GM12878 (cell line): ENCODE results near the gene SHISA9. TPM values are rescaled to one million over a fixed set of nuclear protein-coding genes. Genes with fewer than 3 reads are reported as not detected.

Experiments used
- ATAC-seq: fragments of 200-7000 bp; cut with Tn5 transposase; 3 replicates; pipeline ENCODE4 v1.9.1; 2020; ENCODE audit warnings: mild to moderate bottlenecking, moderate library complexity
- BruUV-seq: library from RNA; stranded (reverse); fragments of 400-500 nt; replicated peaks from 2 replicates; lab custom pipeline; 2021; lab: Mats Ljungman, UMichigan
- CTCF ChIA-PET: fragments of 300-600 bp; sonication (Branson Sonifier 250); formaldehyde crosslinking; extraction: SDS; loops from one replicate; lab custom pipeline; 2021; ENCODE audit warnings: inconsistent platforms; lab: Yijun Ruan, JAX
- POLR2A ChIA-PET: fragments of 350-600 bp; formaldehyde crosslinking; extraction: SDS; loops from one replicate; lab custom pipeline; 2021; ENCODE audit warnings: inconsistent platforms; lab: Charles Lee
- RAD21 ChIA-PET: fragments of 300-600 bp; sonication (Branson Sonifier 250); formaldehyde crosslinking; loops from one replicate; lab custom pipeline; 2023; ENCODE audit warnings: antibody characterized with exemption; ENCODE audit not compliant: unreplicated experiment; lab: Charles Lee
- SMC1A ChIA-PET: fragments of 300-600 bp; sonication (Branson Sonifier 250); formaldehyde crosslinking; loops from one replicate; lab custom pipeline; 2023; ENCODE audit not compliant: unreplicated experiment, uncharacterized antibody; lab: Charles Lee
- DNase-seq: peaks from one replicate; pipeline ENCODE4 v3.0.0-alpha.2; 2011; ENCODE audit warnings: low read depth, low spot score
- FAIRE-seq: peaks from 3 replicates; lab custom pipeline; 2011; peaks lifted over from hg19 to GRCh38; lab: Jason Lieb, UNC
- H2AFZ ChIP-seq: 2 replicates; pipeline ENCODE4 v1.6.0; 2011; ENCODE audit warnings: low read depth, low read length, control low read depth; ENCODE audit not compliant: control insufficient read depth
- H3K27ac ChIP-seq: 2 replicates; pipeline ENCODE4 v1.5.1; 2011; ENCODE audit warnings: control low read depth; ENCODE audit not compliant: control insufficient read depth, insufficient read depth
- H3K27me3 ChIP-seq, 2 experiments: replicated peaks in 1 of 2; 2 replicates each; pipeline versions ENCODE4 v1.6.0 to v1.6.1; 2011; ENCODE audit warnings: low read length in 1 of 2; ENCODE audit not compliant: control insufficient read depth in 2 of 2, insufficient read depth in 2 of 2
- H3K36me3 ChIP-seq, 2 experiments: 2 replicates each; pipeline ENCODE4 v1.5.1; 2011; ENCODE audit warnings: low read length in 1 of 2; ENCODE audit not compliant: control insufficient read depth in 2 of 2, insufficient read depth in 2 of 2
- H3K4me1 ChIP-seq: 2 replicates; pipeline ENCODE4 v1.6.1; 2011; ENCODE audit warnings: mild to moderate bottlenecking, low read length, moderate library complexity, mixed read lengths; ENCODE audit not compliant: control insufficient read depth, insufficient read depth
- H3K4me2 ChIP-seq: 2 replicates; pipeline ENCODE4 v1.6.0; 2011; ENCODE audit warnings: control low read depth; ENCODE audit not compliant: control insufficient read depth, insufficient read depth
- H3K4me3 ChIP-seq: fragments of 200-600 bp; sonication (generic); 2 replicates; pipeline ENCODE4 v1.5.1; 2016
- H3K79me2 ChIP-seq: 2 replicates; pipeline ENCODE4 v1.6.0; 2011; ENCODE audit warnings: low read length; ENCODE audit not compliant: control insufficient read depth, insufficient read depth
- H3K9ac ChIP-seq: 2 replicates; pipeline ENCODE4 v1.8.0; 2011; ENCODE audit warnings: low read length, control low read depth, mixed read lengths; ENCODE audit not compliant: control insufficient read depth, insufficient read depth
- H3K9me3 ChIP-seq: replicated peaks from 3 replicates; pipeline ENCODE4 v1.5.1; 2011; ENCODE audit warnings: mild to moderate bottlenecking, low read length; ENCODE audit not compliant: control insufficient read depth, insufficient read depth
- H4K20me1 ChIP-seq: 2 replicates; pipeline ENCODE4 v1.6.0; 2011; ENCODE audit not compliant: control insufficient read depth, insufficient read depth
- ATF7 ChIP-seq: fragments of 450-650 bp; IDR thresholded peaks from 2 replicates; pipeline ENCODE4 v1.6.1; 2016; ENCODE audit warnings: low read depth, mild to moderate bottlenecking
- CHD2 ChIP-seq: IDR thresholded peaks from 2 replicates; pipeline ENCODE4 v1.6.1; 2011; ENCODE audit warnings: low read depth, low read length, improper control_type of control experiment, borderline replicate concordance
- CUX1 ChIP-seq: IDR thresholded peaks from 2 replicates; pipeline ENCODE4 v1.6.1; 2012; ENCODE audit warnings: improper control_type of control experiment, low read depth, low read length; ENCODE audit not compliant: insufficient replicate concordance
- FOXK2 ChIP-seq: fragments of 450-650 bp; IDR thresholded peaks from 2 replicates; pipeline ENCODE4 v1.6.1; 2017; ENCODE audit warnings: mild to moderate bottlenecking, moderate library complexity
- FOXM1 ChIP-seq: IDR thresholded peaks from 2 replicates; pipeline ENCODE4 v1.6.1; 2012; ENCODE audit warnings: low read depth, mild to moderate bottlenecking, inconsistent platforms, low read length, moderate library complexity
- MXI1 ChIP-seq: fragments of 150-350 bp; IDR thresholded peaks from 2 replicates; pipeline ENCODE4 v1.6.1; 2011; ENCODE audit warnings: low read depth, mild to moderate bottlenecking, inconsistent platforms, low read length, improper control_type of control experiment
- RELB ChIP-seq: fragments of 450-650 bp; IDR thresholded peaks from 2 replicates; pipeline ENCODE4 v1.6.1; 2017; ENCODE audit warnings: low read depth, mild to moderate bottlenecking, moderate library complexity
- RUNX3 ChIP-seq: IDR thresholded peaks from 2 replicates; pipeline ENCODE4 v1.6.1; 2012; ENCODE audit warnings: low read length, inconsistent platforms
- SP1 ChIP-seq: IDR thresholded peaks from one replicate; pipeline ENCODE4 v1.6.1; 2011; ENCODE audit warnings: low read depth, low read length
- SUPT20H ChIP-seq: IDR thresholded peaks from 2 replicates; pipeline ENCODE4 v1.6.1; 2011; ENCODE audit warnings: low read depth, mild to moderate bottlenecking, low read length, moderate library complexity, borderline replicate concordance; ENCODE audit not compliant: control insufficient read depth
- TCF7 ChIP-seq: IDR thresholded peaks from 2 replicates; pipeline ENCODE4 v1.6.1; 2014; ENCODE audit warnings: antibody characterized with exemption, borderline replicate concordance
- YY1 ChIP-seq: IDR thresholded peaks from 2 replicates; pipeline ENCODE4 v1.6.1; 2011; ENCODE audit warnings: low read depth, mild to moderate bottlenecking, low read length
- ZBTB33 ChIP-seq: fragments of 450-650 bp; IDR thresholded peaks from 2 replicates; pipeline ENCODE4 v1.6.1; 2017; ENCODE audit warnings: mild to moderate bottlenecking
- WGBS: methylation state at CpG from one replicate; pipeline ENCODE4 v1.1.6; 2016; ENCODE audit warnings: low lambda C conversion rate; ENCODE audit not compliant: insufficient replicate concordance, insufficient coverage; ENCODE audit errors: missing lambda C conversion rate; 5-methylcytosine and 5-hydroxymethylcytosine counted together
- in situ Hi-C: fragments of 300-500 bp; cut with MboI; formaldehyde crosslinking; loops from 9 replicates; pipeline ENCODE4 v1.14.3; 2018; ENCODE audit warnings: mixed read lengths
- intact Hi-C: fragments of 100-400 bp; cut with micrococcal nuclease; formaldehyde crosslinking; loops from one replicate; pipeline ENCODE4 v1.14.2; 2022; ENCODE audit not compliant: unreplicated experiment
- polyA plus RNA-seq, 11 experiments: library from polyadenylated mRNA; depleted of rRNA in 4 of 11; unstranded in 6 of 11; stranded (reverse) in 5 of 11; fragments of >200 nt; fragmentation: Nextera tagmentation in 4 of 11; fragmentation: Illumina TruSeq in 1 of 11; extraction: Ambion mirVana in 4 of 11; extraction: Trizol in 1 of 11; gene quantifications; 1 replicate in 1 of 11; 2 replicates in 10 of 11; pipeline versions ENCODE4 v1.2.1 to v1.2.3, GENCODE V29; 2011 to 2016; ENCODE audit warnings: inconsistent platforms in 2 of 11, missing spikeins in 2 of 11, low read depth in 1 of 11
- total RNA-seq, 4 experiments: library from RNA; depleted of rRNA in 3 of 4; stranded (reverse); fragments of >200 nt in 3 of 4; fragmentation: Illumina TruSeq in 1 of 4; extraction: Trizol in 1 of 4; gene quantifications; 2 replicates each; pipeline versions ENCODE4 v1.2.1 to v1.2.3, GENCODE V29; 2013 to 2021

The SHISA9 gene
- total and polyA plus RNA-seq, 10 of the 15 experiments (the other 5 are each of a cell fraction or from before 2014, with no cell fraction given), result 0.03 to 25.5 (median 0.07) TPM

- H4K20me1 ChIP-seq, result no peaks in the 10 kb centered on the region
- H3K27me3 ChIP-seq, result no peaks in the 10 kb centered on the region
- no peaks in the 10 kb centered on the region for H3K4me1 ChIP-seq
- TF ChIP-seq FOXK2 (no peak), SP1 (no peak), YY1 (no peak), ZBTB33 (no peak), RUNX3 (no peak), FOXM1 (no peak), CUX1 (no peak), MXI1 (no peak), ATF7 (no peak), RELB (no peak), SUPT20H (no peak), CHD2 (no peak), TCF7 (no peak)
- ATAC-seq, result no peak
- POLR2A ChIA-PET, result interaction anchor here (0.6 kb wide), 1 partner anchor 750 kb away, joined by 3 read pairs; no protein-coding TSS in a partner anchor
- RAD21 ChIA-PET, result no interaction called here
- SMC1A ChIA-PET, result no interaction called here
- no peaks in the 10 kb centered on the region for H3K9me3 ChIP-seq
- in situ Hi-C loops (no loop called here), intact Hi-C loops (no loop called here)
- DNase-seq, result no peak
- H3K4me3 ChIP-seq, result no peak overlapping the region
- H3K36me3 ChIP-seq, result no peaks in the 10 kb centered on the region
- H2AFZ ChIP-seq, result no peak overlapping the region
- no peak overlapping the region for H3K27ac ChIP-seq
- WGBS, result 62% methylated on average over 3 of the region's 3 CpGs
- no peak overlapping the region for H3K4me2 ChIP-seq
- H3K79me2 ChIP-seq, result no peaks in the 10 kb centered on the region
- no peak for FAIRE-seq
- CTCF ChIA-PET, result interaction anchor here (1.2 kb wide), 1 partner anchor 49 kb away, joined by 3 read pairs; no protein-coding TSS in a partner anchor
- H3K9ac ChIP-seq, result no peak overlapping the region
- no TSS peak for BruUV-seq
These were observed 20.2 kb upstream of the SHISA9 start for GRCh38 chr16:12881182-12881581.
